HCT116 (cell line): ENCODE results near the gene TTC38. TPM values are rescaled to one million over a fixed set of nuclear protein-coding genes. Genes with fewer than 3 reads are reported as not detected.

Experiments used
- ATAC-seq: fragments of 200-7000 bp; cut with Tn5 transposase; 2 replicates; pipeline ENCODE4 v1.9.1; 2020; ENCODE audit warnings: mild to moderate bottlenecking, moderate library complexity
- BruUV-seq: library from RNA; stranded (reverse); fragments of 400-500 nt; replicated peaks from 2 replicates; lab custom pipeline; 2021; lab: Mats Ljungman, UMichigan
- CTCF ChIA-PET: fragments of 300-600 bp; sonication (Branson Sonifier 250); formaldehyde crosslinking; loops from one replicate; lab custom pipeline; 2021; ENCODE audit warnings: antibody characterized with exemption; lab: Charles Lee
- POLR2A ChIA-PET: fragments of 300-600, 350-600 bp; sonication (Branson Sonifier 250); formaldehyde crosslinking; loops from one replicate; lab custom pipeline; 2021; ENCODE audit warnings: antibody characterized with exemption; lab: Charles Lee
- RAD21 ChIA-PET, 2 experiments: fragments of 300-600 bp; sonication (Branson Sonifier 250); formaldehyde crosslinking; loops; one replicate each; lab custom pipeline; 2023; ENCODE audit warnings: low total read pairs in 2 of 2; ENCODE audit not compliant: uncharacterized antibody in 2 of 2, unreplicated experiment in 2 of 2, low non-redundant PET in 1 of 2; lab: Charles Lee
- DNase-seq: peaks from one replicate; pipeline ENCODE4 v3.0.0-alpha.2; 2010; ENCODE audit warnings: low read depth, low spot score
- H2AFZ ChIP-seq: fragments of 200-600 bp; shearing (Covaris generic), sonication (generic); 2 replicates; pipeline ENCODE4 v1.6.1; 2017; ENCODE audit warnings: low read depth, mixed run types, mixed read lengths, antibody characterized with exemption, low read length; ENCODE audit not compliant: poor library complexity, severe bottlenecking
- H3K27ac ChIP-seq: 2 replicates; pipeline ENCODE4 v1.5.1; 2012; ENCODE audit warnings: low read depth, low read length
- H3K27me3 ChIP-seq: fragments of 200-600 bp; sonication (generic); 2 replicates; pipeline ENCODE4 v1.6.1; 2016; ENCODE audit warnings: mixed run types, low read length, mixed read lengths; ENCODE audit not compliant: insufficient read depth
- H3K36me3 ChIP-seq, 2 experiments: fragments of 200-500 bp in 1 of 2; fragments of 200-600 bp in 1 of 2; sonication (Bioruptor generic) in 1 of 2; sonication (generic) in 1 of 2; 2 replicates each; pipeline versions ENCODE4 v1.5.1 to v1.6.1; 2014 to 2016; ENCODE audit warnings: low read length in 2 of 2, inconsistent platforms in 1 of 2, mixed read lengths in 1 of 2, mixed run types in 1 of 2; ENCODE audit not compliant: insufficient read depth in 2 of 2, control insufficient read depth in 1 of 2
- H3K4me1 ChIP-seq, 2 experiments: fragments of 200-600 bp in 1 of 2; sonication (generic) in 1 of 2; 2 replicates each; pipeline versions ENCODE4 v1.5.1 to v1.6.1; 2012 to 2017; ENCODE audit warnings: low read length in 2 of 2, inconsistent platforms in 1 of 2, mild to moderate bottlenecking in 1 of 2, mixed read lengths in 1 of 2, mixed run types in 1 of 2, moderate library complexity in 1 of 2; ENCODE audit not compliant: insufficient read depth in 2 of 2, control insufficient read depth in 1 of 2
- H3K4me2 ChIP-seq: fragments of 200-600 bp; sonication (generic); 2 replicates; pipeline ENCODE4 v1.6.1; 2017; ENCODE audit warnings: mixed run types, low read length, mixed read lengths
- H3K4me3 ChIP-seq, 2 experiments: fragments of 200-600 bp in 1 of 2; sonication (generic) in 1 of 2; replicated peaks in 1 of 2; 2 replicates each; pipeline ENCODE4 v1.5.1; 2011 to 2016; ENCODE audit warnings: low read length in 2 of 2, control low read depth in 1 of 2, low read depth in 1 of 2, mild to moderate bottlenecking in 1 of 2, mixed read lengths in 1 of 2, mixed run types in 1 of 2
- H3K79me2 ChIP-seq: fragments of 200-600 bp; sonication (generic); 2 replicates; pipeline ENCODE4 v1.6.1; 2017; ENCODE audit warnings: mild to moderate bottlenecking, mixed run types, low read length, moderate library complexity, mixed read lengths; ENCODE audit not compliant: insufficient read depth
- H3K9ac ChIP-seq: fragments of 200-600 bp; sonication (generic); 2 replicates; pipeline ENCODE4 v1.6.1; 2016; ENCODE audit warnings: low read length, mixed read lengths
- H3K9me2 ChIP-seq: fragments of 200-600 bp; sonication (generic), shearing (Covaris generic); 2 replicates; pipeline ENCODE4 v1.6.1; 2017; ENCODE audit warnings: mixed run types, mild to moderate bottlenecking, moderate library complexity; ENCODE audit not compliant: insufficient read depth
- H3K9me3 ChIP-seq, 2 experiments: fragments of 200-500 bp in 1 of 2; fragments of 200-600 bp in 1 of 2; sonication (Bioruptor generic) in 1 of 2; sonication (generic) in 1 of 2; 2 replicates each; pipeline ENCODE4 v1.6.1; 2014 to 2017; ENCODE audit warnings: low read length in 2 of 2, mixed read lengths in 2 of 2, inconsistent platforms in 1 of 2, low read depth in 1 of 2, mild to moderate bottlenecking in 1 of 2, mixed run types in 1 of 2, moderate library complexity in 1 of 2; ENCODE audit not compliant: control insufficient read depth in 1 of 2, insufficient read depth in 1 of 2
- H4K20me1 ChIP-seq: fragments of 200-600 bp; sonication (generic), shearing (Covaris generic); 2 replicates; pipeline ENCODE4 v1.6.1; 2017; ENCODE audit warnings: mixed run types, mild to moderate bottlenecking, moderate library complexity; ENCODE audit not compliant: insufficient read depth
- ATF3 ChIP-seq: IDR thresholded peaks from 2 replicates; pipeline ENCODE4 v1.6.1; 2012
- CBX3 ChIP-seq: IDR thresholded peaks from 2 replicates; pipeline ENCODE4 v1.6.1; 2012; ENCODE audit warnings: low read depth
- CEBPB ChIP-seq: IDR thresholded peaks from 2 replicates; pipeline ENCODE4 v1.6.1; 2012; ENCODE audit warnings: low read depth
- CTCF ChIP-seq, 3 experiments: fragments of 200-600 bp in 1 of 3; sonication (generic) in 1 of 3; IDR thresholded peaks in 2 of 3; conservative IDR thresholded peaks in 1 of 3; 2 replicates each; pipeline ENCODE4 v1.5.1; 2012 to 2017; ENCODE audit warnings: low read depth in 2 of 3, low read length in 2 of 3, antibody characterized with exemption in 1 of 3, borderline replicate concordance in 1 of 3, control low read depth in 1 of 3, mild to moderate bottlenecking in 1 of 3, mixed read lengths in 1 of 3, mixed run types in 1 of 3, moderate library complexity in 1 of 3; ENCODE audit not compliant: insufficient read depth in 1 of 3
- ELF1 ChIP-seq: IDR thresholded peaks from 2 replicates; pipeline ENCODE4 v1.6.1; 2012; ENCODE audit warnings: low read depth, borderline replicate concordance
- EZH2phosphoT487 ChIP-seq: fragments of 200-600 bp; IDR thresholded peaks from 2 replicates; pipeline ENCODE4 v1.6.1; 2018; ENCODE audit warnings: antibody characterized with exemption, borderline replicate concordance
- FOSL1 ChIP-seq: IDR thresholded peaks from 2 replicates; pipeline ENCODE4 v1.6.1; 2012; ENCODE audit warnings: low read depth
- JUND ChIP-seq: IDR thresholded peaks from 2 replicates; pipeline ENCODE4 v1.6.1; 2012
- MAX ChIP-seq: IDR thresholded peaks from 2 replicates; pipeline ENCODE4 v1.6.1; 2012
- POLR2A ChIP-seq: IDR thresholded peaks from 2 replicates; pipeline ENCODE4 v1.7.0; 2011; ENCODE audit warnings: borderline replicate concordance; ENCODE audit not compliant: insufficient read depth, insufficient read length; ENCODE audit errors: extremely low read depth
- POLR2AphosphoS5 ChIP-seq: IDR thresholded peaks from 2 replicates; pipeline ENCODE4 v1.6.1; 2011; ENCODE audit warnings: mild to moderate bottlenecking, low read depth, low read length, moderate library complexity
- SIN3A ChIP-seq: IDR thresholded peaks from 2 replicates; pipeline ENCODE4 v1.6.1; 2012; ENCODE audit warnings: low read depth
- SRF ChIP-seq: IDR thresholded peaks from 2 replicates; pipeline ENCODE4 v1.6.1; 2012; ENCODE audit warnings: low read depth
- TCF7L2 ChIP-seq: IDR thresholded peaks from 2 replicates; pipeline ENCODE4 v1.7.0; 2011; ENCODE audit warnings: borderline replicate concordance, inconsistent platforms; ENCODE audit not compliant: insufficient read depth, insufficient read length; ENCODE audit errors: extremely low read depth
- YY1 ChIP-seq: IDR thresholded peaks from 2 replicates; pipeline ENCODE4 v1.6.1; 2011; ENCODE audit warnings: low read length, low read depth, moderate library complexity, mild to moderate bottlenecking; ENCODE audit not compliant: insufficient replicate concordance; ENCODE audit errors: extremely low read depth
- ZBTB33 ChIP-seq: IDR thresholded peaks from 2 replicates; pipeline ENCODE4 v1.6.1; 2011; ENCODE audit warnings: mild to moderate bottlenecking, low read length, moderate library complexity; ENCODE audit not compliant: insufficient replicate concordance; ENCODE audit errors: extremely low read depth
- ZFX ChIP-seq: fragments of 450-650 bp; IDR thresholded peaks from 2 replicates; pipeline ENCODE4 v1.6.1; 2017
- ZNF274 ChIP-seq: fragments of 200-500 bp; sonication (Bioruptor generic); IDR thresholded peaks from 2 replicates; pipeline ENCODE4 v1.6.1; 2014; ENCODE audit warnings: mild to moderate bottlenecking, low read depth, low read length, inconsistent platforms
- intact Hi-C: fragments of 100-400 bp; cut with micrococcal nuclease; formaldehyde crosslinking; loops from 2 replicates; pipeline ENCODE4 v1.10.0; 2022
- total RNA-seq: library from RNA; stranded (reverse); gene quantifications from one replicate; pipeline ENCODE4 v1.2.1, GENCODE V29; 2021; ENCODE audit not compliant: unreplicated experiment
- TF ChIP-seq, protein P1 (sequence below): IDR thresholded peaks from 2 replicates; pipeline ENCODE4 v1.6.1; 2012; ENCODE audit warnings: low read depth

Gene TTC38
- total RNA-seq, 1 experiment from 2014 or later, result 22.9 TPM

DNA sequence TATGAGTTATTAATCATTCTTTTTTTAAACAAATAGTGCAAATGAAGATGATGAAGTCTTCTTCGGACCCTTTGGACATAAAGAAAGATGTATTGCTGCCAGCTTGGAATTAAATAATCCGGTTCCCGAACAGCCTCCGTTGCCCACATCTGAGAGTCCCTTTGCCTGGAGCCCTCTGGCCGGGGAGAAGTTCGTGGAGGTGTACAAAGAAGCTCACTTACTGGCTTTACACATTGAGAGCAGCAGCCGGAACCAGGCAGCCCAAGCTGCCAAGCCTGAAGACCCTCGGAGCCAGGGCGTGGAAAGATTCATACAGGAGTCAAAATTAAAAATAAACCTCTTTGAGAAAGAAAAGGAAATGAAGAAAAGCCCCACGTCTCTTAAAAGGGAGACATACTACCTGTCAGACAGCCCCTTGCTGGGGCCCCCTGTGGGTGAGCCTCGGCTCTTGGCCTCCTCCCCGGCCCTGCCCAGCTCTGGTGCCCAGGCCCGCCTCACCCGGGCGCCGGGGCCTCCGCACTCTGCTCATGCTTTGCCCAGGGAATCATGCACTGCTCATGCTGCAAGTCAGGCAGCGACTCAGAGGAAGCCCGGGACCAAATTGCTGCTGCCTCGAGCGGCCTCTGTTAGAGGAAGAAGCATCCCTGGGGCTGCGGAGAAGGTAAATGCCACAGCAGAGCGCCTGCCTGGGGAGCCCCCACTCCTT lies 40.6 kb downstream of the TTC38 start:
- POLR2A ChIA-PET, result no interaction called here

More for the DNA sequence above, 40.6 kb downstream of the TTC38 start:
- TF ChIP-seq FOSL1 (no peak), CTCF (IDR thresholded peaks at IDR 0.05 in 2 of 3, conservative IDR thresholded peaks at IDR 0.05 in 1 of 3; ENCODE audit: borderline replicate concordance in 1 of 3, insufficient read depth in 1 of 3, low read depth in 2 of 3, low read length in 2 of 3) (no peak), POLR2A (no peak), SIN3A (no peak), TCF7L2 (no peak), CEBPB (no peak), ELF1 (no peak), YY1 (no peak), ZNF274 (no peak), CBX3 (no peak), EZH2phosphoT487 (no peak), POLR2AphosphoS5 (no peak), JUND (no peak), MAX (no peak), ZBTB33 (no peak), SRF (no peak), ZFX (no peak), ATF3 (no peak)
- TF ChIP-seq, protein P1, sequence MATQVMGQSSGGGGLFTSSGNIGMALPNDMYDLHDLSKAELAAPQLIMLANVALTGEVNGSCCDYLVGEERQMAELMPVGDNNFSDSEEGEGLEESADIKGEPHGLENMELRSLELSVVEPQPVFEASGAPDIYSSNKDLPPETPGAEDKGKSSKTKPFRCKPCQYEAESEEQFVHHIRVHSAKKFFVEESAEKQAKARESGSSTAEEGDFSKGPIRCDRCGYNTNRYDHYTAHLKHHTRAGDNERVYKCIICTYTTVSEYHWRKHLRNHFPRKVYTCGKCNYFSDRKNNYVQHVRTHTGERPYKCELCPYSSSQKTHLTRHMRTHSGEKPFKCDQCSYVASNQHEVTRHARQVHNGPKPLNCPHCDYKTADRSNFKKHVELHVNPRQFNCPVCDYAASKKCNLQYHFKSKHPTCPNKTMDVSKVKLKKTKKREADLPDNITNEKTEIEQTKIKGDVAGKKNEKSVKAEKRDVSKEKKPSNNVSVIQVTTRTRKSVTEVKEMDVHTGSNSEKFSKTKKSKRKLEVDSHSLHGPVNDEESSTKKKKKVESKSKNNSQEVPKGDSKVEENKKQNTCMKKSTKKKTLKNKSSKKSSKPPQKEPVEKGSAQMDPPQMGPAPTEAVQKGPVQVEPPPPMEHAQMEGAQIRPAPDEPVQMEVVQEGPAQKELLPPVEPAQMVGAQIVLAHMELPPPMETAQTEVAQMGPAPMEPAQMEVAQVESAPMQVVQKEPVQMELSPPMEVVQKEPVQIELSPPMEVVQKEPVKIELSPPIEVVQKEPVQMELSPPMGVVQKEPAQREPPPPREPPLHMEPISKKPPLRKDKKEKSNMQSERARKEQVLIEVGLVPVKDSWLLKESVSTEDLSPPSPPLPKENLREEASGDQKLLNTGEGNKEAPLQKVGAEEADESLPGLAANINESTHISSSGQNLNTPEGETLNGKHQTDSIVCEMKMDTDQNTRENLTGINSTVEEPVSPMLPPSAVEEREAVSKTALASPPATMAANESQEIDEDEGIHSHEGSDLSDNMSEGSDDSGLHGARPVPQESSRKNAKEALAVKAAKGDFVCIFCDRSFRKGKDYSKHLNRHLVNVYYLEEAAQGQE, result no peak
- no peak for DNase-seq
- H3K36me3 ChIP-seq, result peaks cover 20 to 37% of the 10 kb centered on the region in 2 experiments
- H3K4me1 ChIP-seq, result no peaks in the 10 kb centered on the region
- H3K9me2 ChIP-seq, result no peaks in the 10 kb centered on the region
- H3K27ac ChIP-seq, result no peak overlapping the region
- H3K9me3 ChIP-seq, result no peaks in the 10 kb centered on the region
- ChIA-PET CTCF (no interaction called here), RAD21 (no interaction called here)
- no peak overlapping the region for H3K9ac ChIP-seq
- H3K79me2 ChIP-seq, result peaks cover 70% of the 10 kb centered on the region
- no peak overlapping the region for H3K4me2 ChIP-seq
- no peak overlapping the region for H2AFZ ChIP-seq
- intact Hi-C loops, result no loop called here
- BruUV-seq, result TSS peak; percentile 37
- H3K27me3 ChIP-seq, result no peaks in the 10 kb centered on the region
- ATAC-seq, result no peak
- H3K4me3 ChIP-seq, result no peak overlapping the region
- no peaks in the 10 kb centered on the region for H4K20me1 ChIP-seq
